Left lung (tissue), 10 donors: ENCODE measurements around the gene EIF1AD. TPM values are rescaled to one million over a fixed set of nuclear protein-coding genes. Genes with fewer than 3 reads are reported as not detected.
A peak's percentile ranks its signal among the peaks of the same experiment; 100 is the strongest.

Source experiments
- ATAC-seq: fragments of 200-7000 bp; cut with Tn5 transposase; one replicate; pipeline ENCODE4 v1.9.1; 2020; ENCODE audit warnings: moderate library complexity
- DNase-seq, 4 donors: peaks; one replicate each; pipeline ENCODE4 v3.0.0-alpha.2; 2013 to 2020
- H3K27ac ChIP-seq, 2 donors: fragments of 200-600 bp; sonication (generic) in 1 of 2; one replicate each; pipeline versions ENCODE4 v1.5.0 to v1.8.0; 2020 to 2021
- H3K27me3 ChIP-seq, 2 donors: fragments of 200-600 bp; sonication (generic) in 1 of 2; one replicate each; pipeline versions ENCODE4 v1.5.0 to v1.8.0; 2020 to 2021
- H3K36me3 ChIP-seq, 2 donors: fragments of 200-600 bp; sonication (generic) in 1 of 2; one replicate each; pipeline versions ENCODE4 v1.5.0 to v1.8.0; 2020 to 2021
- H3K4me1 ChIP-seq, 2 donors: fragments of 200-600 bp; one replicate each; pipeline ENCODE4 v1.8.0; 2021
- H3K4me3 ChIP-seq, 2 donors: fragments of 200-600 bp; sonication (generic) in 1 of 2; one replicate each; pipeline versions ENCODE4 v1.5.0 to v1.8.0; 2020 to 2021; ENCODE audit warnings: mild to moderate bottlenecking in 1 of 2
- H3K9me3 ChIP-seq, 2 donors: fragments of 200-600 bp; sonication (generic) in 1 of 2; one replicate each; pipeline versions ENCODE4 v1.5.0 to v1.8.0; 2020 to 2021
- CTCF ChIP-seq, 2 donors: fragments of 200-600 bp; sonication (generic) in 1 of 2; IDR thresholded peaks; one replicate each; pipeline versions ENCODE4 v1.5.0 to v1.8.0; 2021; ENCODE audit warnings: antibody characterized with exemption in 2 of 2
- intact Hi-C, 2 donors: fragments of 100-400 bp; cut with DNase I; formaldehyde crosslinking; loops; one replicate each; pipeline versions ENCODE4 v1.11.2 to v1.14.2; 2022
- polyA plus RNA-seq, 6 donors: library from polyadenylated mRNA; unstranded; fragments of 120-200 nt; gene quantifications; one replicate each; pipeline ENCODE4 v1.2.1, GENCODE V29; 2013; ENCODE audit not compliant: insufficient read length in 6 of 6
- total RNA-seq, 2 donors: library from RNA; stranded (reverse); fragmentation: NEBNext Ultra II Directional; extraction: Animal tissue kit (Norgen Biotek cat#: 25700); gene quantifications; one replicate each; pipeline ENCODE4 v1.2.1, GENCODE V29; 2021
- donor health status: DM: no; HTN: yes; CAD: no.
- donor health status: DM: no; HTN: no; CAD: no.

EIF1AD gene
- total and polyA plus RNA-seq, 8 donors = 23.6 to 30.5 (median 28.8) TPM

- DNase-seq (peak in 1 of 4 donors; percentile 54), ATAC-seq (no peak)
- TF ChIP-seq CTCF (IDR thresholded peaks at IDR 0.05) = no peak
- Histone ChIP-seq H3K4me3 (no peak overlapping the region), H3K9me3 (no peaks in the 10 kb centered on the region), H3K27me3 (peaks cover 10 to 35% of the 10 kb centered on the region in 2 donors), H3K27ac (no peak overlapping the region), H3K4me1 (peaks cover 0 to 21% of the 10 kb centered on the region in 2 donors), H3K36me3 (no peaks in the 10 kb centered on the region)
- intact Hi-C loops = no loop called here
Measured at GRCh38 chr11:66015454-66015881, 13.5 kb upstream of the EIF1AD start.

GRCh38 chr11:66014804-66015453 is 13.0 kb upstream of the EIF1AD start:
- TF ChIP-seq CTCF (IDR thresholded peaks at IDR 0.05) = no peak
- Histone ChIP-seq H3K4me1 (peaks cover 0 to 18% of the 10 kb centered on the region in 2 donors), H3K36me3 (no peaks in the 10 kb centered on the region), H3K27me3 (peaks cover 10 to 39% of the 10 kb centered on the region in 2 donors), H3K27ac (no peak overlapping the region), H3K9me3 (no peaks in the 10 kb centered on the region), H3K4me3 (no peak overlapping the region)
- ATAC-seq (no peak), DNase-seq (peak in 1 of 4 donors; percentile 70)
- intact Hi-C loops = no loop called here

- Histone ChIP-seq H3K4me1 (peaks cover 0 to 18% of the 10 kb centered on the region in 2 donors), H3K36me3 (no peaks in the 10 kb centered on the region), H3K27ac (no peak overlapping the region), H3K9me3 (no peaks in the 10 kb centered on the region), H3K4me3 (no peak overlapping the region), H3K27me3 (peaks cover 10 to 40% of the 10 kb centered on the region in 2 donors)
- intact Hi-C loops = no loop called here
- no peak for TF ChIP-seq CTCF (IDR thresholded peaks at IDR 0.05)
- DNase-seq (peak in 1 of 4 donors; percentile 39), ATAC-seq (no peak)
Measured at GRCh38 chr11:66013762-66014100, 11.8 kb upstream of the EIF1AD start.

- H3K36me3 ChIP-seq = no peaks in the 10 kb centered on the region
- peaks cover 0 to 18% of the 10 kb centered on the region in 2 donors for H3K4me1 ChIP-seq
- ATAC-seq (peak; percentile 6), DNase-seq (peak in 2 of 4 donors; percentile 56 to 69)
- intact Hi-C loops = no loop called here
- TF ChIP-seq CTCF (IDR thresholded peaks at IDR 0.05) = no peak
- H3K27me3 ChIP-seq = peaks cover 10 to 40% of the 10 kb centered on the region in 2 donors
- no peaks in the 10 kb centered on the region for H3K9me3 ChIP-seq
- H3K27ac ChIP-seq = peak overlapping the region in 1 of 2 donors; percentile 28
- no peak overlapping the region for H3K4me3 ChIP-seq
Measured at GRCh38 chr11:66012946-66013761, 11.2 kb upstream of the EIF1AD start.

GRCh38 chr11:66012371-66012945 is 10.5 kb upstream of the EIF1AD start:
- Histone ChIP-seq H3K9me3 (no peaks in the 10 kb centered on the region), H3K4me1 (peaks cover 0 to 18% of the 10 kb centered on the region in 2 donors), H3K27ac (peak overlapping the region in 1 of 2 donors; percentile 70), H3K36me3 (no peaks in the 10 kb centered on the region), H3K4me3 (peak overlapping the region in 1 of 2 donors; percentile 19), H3K27me3 (peaks cover 10 to 40% of the 10 kb centered on the region in 2 donors)
- no peak for ATAC-seq
- DNase-seq = peak in 1 of 4 donors; percentile 8
- intact Hi-C loops = no loop called here
- TF ChIP-seq CTCF (IDR thresholded peaks at IDR 0.05) = no peak
